HEK293 (cell line): ENCODE data around the gene IMMP2L.

ENCODE experiments used
- CTCF ChIA-PET: fragments of 350-600 bp; formaldehyde crosslinking; extraction: SDS; loops from one replicate; lab custom pipeline; 2021; ENCODE audit warnings: antibody characterized with exemption; lab: Yijun Ruan, JAX
- POLR2A ChIA-PET: fragments of 300-600 bp; formaldehyde crosslinking; extraction: SDS; loops from one replicate; lab custom pipeline; 2020; ENCODE audit warnings: antibody characterized with exemption, inconsistent platforms; lab: Yijun Ruan, JAX
- H3K27ac ChIP-seq: fragments of 200-500 bp; sonication (Bioruptor generic); 2 replicates; pipeline ENCODE4 v1.5.1; 2014; ENCODE audit warnings: low read depth, low read length, control low read depth, inconsistent platforms; ENCODE audit errors: extremely low read depth
- H3K36me3 ChIP-seq, 2 experiments: fragments of 200-500 bp in 1 of 2; sonication (Bioruptor generic) in 1 of 2; 1 replicate in 1 of 2; 2 replicates in 1 of 2; pipeline ENCODE4 v1.5.1; 2014 to 2017; ENCODE audit warnings: inconsistent platforms in 2 of 2, low read length in 2 of 2; ENCODE audit not compliant: control insufficient read depth in 2 of 2, insufficient read depth in 1 of 2
- H3K4me1 ChIP-seq: fragments of 200-500 bp; sonication (Bioruptor generic); 2 replicates; pipeline ENCODE4 v1.5.1; 2014; ENCODE audit warnings: mild to moderate bottlenecking, low read length, inconsistent platforms; ENCODE audit not compliant: control insufficient read depth, insufficient read depth
- H3K4me3 ChIP-seq: 2 replicates; pipeline ENCODE4 v1.5.1; 2011; ENCODE audit warnings: low read depth, mild to moderate bottlenecking, control low read depth, low read length, moderate library complexity
- H3K9me3 ChIP-seq: fragments of 200-500 bp; sonication (Bioruptor generic); 2 replicates; pipeline ENCODE4 v1.5.1; 2014; ENCODE audit warnings: low read depth, low read length, inconsistent platforms; ENCODE audit not compliant: control insufficient read depth, insufficient read depth
- BCL11A ChIP-seq: fragments of 450-650 bp; formaldehyde crosslinking; IDR thresholded peaks from 2 replicates; pipeline ENCODE4 v1.5.1; 2016; ENCODE audit warnings: low read depth, missing biosample characterization, missing genetic modification characterization
- HIC1 ChIP-seq: fragments of 450-650 bp; formaldehyde crosslinking; IDR thresholded peaks from 2 replicates; pipeline ENCODE4 v1.5.1; 2016; ENCODE audit warnings: missing biosample characterization, missing genetic modification characterization
- HOXC10 ChIP-seq: sonication (generic); formaldehyde crosslinking; IDR thresholded peaks from 2 replicates; pipeline ENCODE4 v1.8.1; 2023; ENCODE audit warnings: mild to moderate bottlenecking, missing genetic modification reagents
- KLF8 ChIP-seq: fragments of 450-650 bp; formaldehyde crosslinking; IDR thresholded peaks from 2 replicates; pipeline ENCODE4 v1.5.1; 2016; ENCODE audit warnings: missing biosample characterization, missing genetic modification characterization
- OSR2 ChIP-seq: fragments of 450-650 bp; formaldehyde crosslinking; IDR thresholded peaks from 2 replicates; pipeline ENCODE4 v1.5.1; 2016; ENCODE audit warnings: missing biosample characterization, missing genetic modification characterization
- OVOL3 ChIP-seq: fragments of 450-650 bp; formaldehyde crosslinking; IDR thresholded peaks from 2 replicates; pipeline ENCODE4 v1.5.1; 2016; ENCODE audit warnings: missing biosample characterization, missing genetic modification characterization
- RBAK ChIP-seq: fragments of 450-650 bp; formaldehyde crosslinking; IDR thresholded peaks from 2 replicates; pipeline ENCODE4 v1.5.1; 2016; ENCODE audit warnings: missing biosample characterization, missing genetic modification characterization
- ZBTB48 ChIP-seq: fragments of 450-650 bp; formaldehyde crosslinking; IDR thresholded peaks from 2 replicates; pipeline ENCODE4 v1.5.1; 2016; ENCODE audit warnings: missing biosample characterization, missing genetic modification characterization
- ZFP3 ChIP-seq: fragments of 450-650 bp; formaldehyde crosslinking; IDR thresholded peaks from 2 replicates; pipeline ENCODE4 v1.5.1; 2016; ENCODE audit warnings: low read depth, missing biosample characterization, missing genetic modification characterization
- ZNF132 ChIP-seq: fragments of 450-650 bp; formaldehyde crosslinking; IDR thresholded peaks from 2 replicates; pipeline ENCODE4 v1.5.1; 2017; ENCODE audit warnings: missing biosample characterization, missing genetic modification characterization, borderline replicate concordance
- ZNF138 ChIP-seq: fragments of 450-650 bp; formaldehyde crosslinking; IDR thresholded peaks from 2 replicates; pipeline ENCODE4 v1.5.1; 2016; ENCODE audit warnings: missing biosample characterization, missing genetic modification characterization, borderline replicate concordance
- ZNF148 ChIP-seq: fragments of 450-650 bp; formaldehyde crosslinking; IDR thresholded peaks from 2 replicates; pipeline ENCODE4 v1.5.0; 2017; ENCODE audit warnings: missing biosample characterization, missing genetic modification characterization, borderline replicate concordance
- ZNF302 ChIP-seq: fragments of 450-650 bp; formaldehyde crosslinking; IDR thresholded peaks from 2 replicates; pipeline ENCODE4 v1.5.1; 2016; ENCODE audit warnings: missing biosample characterization, missing genetic modification characterization, low read depth
- ZNF398 ChIP-seq: fragments of 450-650 bp; formaldehyde crosslinking; IDR thresholded peaks from 2 replicates; pipeline ENCODE4 v1.5.1; 2017; ENCODE audit warnings: missing biosample characterization, missing genetic modification characterization
- ZNF426 ChIP-seq: fragments of 450-650 bp; formaldehyde crosslinking; IDR thresholded peaks from 2 replicates; pipeline ENCODE4 v1.5.1; 2017; ENCODE audit warnings: missing biosample characterization, missing genetic modification characterization, mild to moderate bottlenecking, inconsistent platforms, moderate library complexity
- ZNF488 ChIP-seq: fragments of 450-650 bp; formaldehyde crosslinking; IDR thresholded peaks from 2 replicates; pipeline ENCODE4 v1.5.1; 2016; ENCODE audit warnings: missing biosample characterization, missing genetic modification characterization
- ZNF530 ChIP-seq: fragments of 450-650 bp; formaldehyde crosslinking; IDR thresholded peaks from 2 replicates; pipeline ENCODE4 v1.5.1; 2016; ENCODE audit warnings: low read depth, missing biosample characterization, missing genetic modification characterization
- ZNF571 ChIP-seq: fragments of 450-650 bp; formaldehyde crosslinking; IDR thresholded peaks from 2 replicates; pipeline ENCODE4 v1.5.0; 2017; ENCODE audit warnings: missing biosample characterization, missing genetic modification characterization
- ZNF623 ChIP-seq: fragments of 450-650 bp; formaldehyde crosslinking; IDR thresholded peaks from 2 replicates; pipeline ENCODE4 v1.5.1; 2016; ENCODE audit warnings: missing biosample characterization, missing genetic modification characterization
- ZNF629 ChIP-seq: fragments of 450-650 bp; formaldehyde crosslinking; IDR thresholded peaks from 2 replicates; pipeline ENCODE4 v1.5.1; 2017; ENCODE audit warnings: missing biosample characterization, missing genetic modification characterization
- ZNF660 ChIP-seq: fragments of 450-650 bp; IDR thresholded peaks from 2 replicates; pipeline ENCODE4 v1.5.1; 2018; ENCODE audit warnings: missing biosample characterization, mild to moderate bottlenecking, missing genetic modification characterization
- ZNF664 ChIP-seq: fragments of 450-650 bp; formaldehyde crosslinking; IDR thresholded peaks from 2 replicates; pipeline ENCODE4 v1.5.1; 2016; ENCODE audit warnings: missing biosample characterization, missing genetic modification characterization
- ZSCAN4 ChIP-seq: fragments of 450-650 bp; formaldehyde crosslinking; IDR thresholded peaks from 2 replicates; pipeline ENCODE4 v1.5.1; 2017; ENCODE audit warnings: missing biosample characterization, missing genetic modification characterization
- TF ChIP-seq, protein P1 (sequence below): fragments of 450-650 bp; formaldehyde crosslinking; IDR thresholded peaks from 2 replicates; pipeline ENCODE4 v1.5.1; 2016; ENCODE audit warnings: missing biosample characterization, missing genetic modification characterization

The IMMP2L gene

DNA sequence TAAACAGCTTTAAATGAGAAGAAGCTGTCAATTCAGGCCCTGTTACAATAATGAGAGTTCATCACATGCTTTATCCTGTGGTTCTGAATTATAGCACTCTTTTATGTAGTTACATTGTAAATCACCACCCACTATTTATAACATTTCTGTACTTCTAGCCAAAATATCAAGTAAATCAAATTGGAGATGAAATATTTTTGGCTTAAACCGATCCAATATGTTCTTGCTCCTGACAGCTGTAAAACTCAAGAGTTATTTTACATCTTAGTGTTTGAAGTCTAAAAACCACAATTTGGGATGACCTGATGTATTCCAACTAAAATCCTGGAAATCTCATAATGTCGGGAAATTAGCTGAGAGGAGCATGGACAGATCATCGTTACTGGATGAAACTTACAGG, 842.6 kb downstream of the IMMP2L start:
- no peak overlapping the region for H3K4me3 ChIP-seq
- ChIA-PET POLR2A (no interaction called here), CTCF (no interaction called here)
- H3K27ac ChIP-seq: no peak overlapping the region
- H3K9me3 ChIP-seq: no peaks in the 10 kb centered on the region
- H3K4me1 ChIP-seq: no peaks in the 10 kb centered on the region
- TF ChIP-seq HIC1 (tag by site-specific recombination) (no peak), RBAK (no peak), OSR2 (tag by site-specific recombination) (no peak), HOXC10 (no peak), OVOL3 (tag by site-specific recombination) (no peak), ZNF302 (tag by site-specific recombination) (no peak), ZNF426 (tag by site-specific recombination) (no peak), ZNF623 (no peak), BCL11A (tag by site-specific recombination) (no peak), ZBTB48 (tag by site-specific recombination) (no peak), ZNF664 (tag by site-specific recombination) (no peak), ZSCAN4 (no peak), ZFP3 (no peak), KLF8 (tag by site-specific recombination) (no peak)
- H3K36me3 ChIP-seq: no peaks in the 10 kb centered on the region

- ChIA-PET POLR2A (no interaction called here), CTCF (no interaction called here)
- Histone ChIP-seq H3K9me3 (no peaks in the 10 kb centered on the region), H3K4me3 (no peak overlapping the region), H3K27ac (no peak overlapping the region), H3K4me1 (no peaks in the 10 kb centered on the region), H3K36me3 (no peaks in the 10 kb centered on the region)
- TF ChIP-seq ZNF148: no peak
- no peak for TF ChIP-seq ZNF132 (tag by site-specific recombination)
- no peak for TF ChIP-seq ZNF571 (tag by site-specific recombination)
- no peak for TF ChIP-seq ZNF660
- no peak for TF ChIP-seq ZNF530
- no peak for TF ChIP-seq RBAK
- no peak for TF ChIP-seq ZNF488 (tag by site-specific recombination)
- TF ChIP-seq ZNF138 (tag by site-specific recombination): no peak
- TF ChIP-seq, protein P1, sequence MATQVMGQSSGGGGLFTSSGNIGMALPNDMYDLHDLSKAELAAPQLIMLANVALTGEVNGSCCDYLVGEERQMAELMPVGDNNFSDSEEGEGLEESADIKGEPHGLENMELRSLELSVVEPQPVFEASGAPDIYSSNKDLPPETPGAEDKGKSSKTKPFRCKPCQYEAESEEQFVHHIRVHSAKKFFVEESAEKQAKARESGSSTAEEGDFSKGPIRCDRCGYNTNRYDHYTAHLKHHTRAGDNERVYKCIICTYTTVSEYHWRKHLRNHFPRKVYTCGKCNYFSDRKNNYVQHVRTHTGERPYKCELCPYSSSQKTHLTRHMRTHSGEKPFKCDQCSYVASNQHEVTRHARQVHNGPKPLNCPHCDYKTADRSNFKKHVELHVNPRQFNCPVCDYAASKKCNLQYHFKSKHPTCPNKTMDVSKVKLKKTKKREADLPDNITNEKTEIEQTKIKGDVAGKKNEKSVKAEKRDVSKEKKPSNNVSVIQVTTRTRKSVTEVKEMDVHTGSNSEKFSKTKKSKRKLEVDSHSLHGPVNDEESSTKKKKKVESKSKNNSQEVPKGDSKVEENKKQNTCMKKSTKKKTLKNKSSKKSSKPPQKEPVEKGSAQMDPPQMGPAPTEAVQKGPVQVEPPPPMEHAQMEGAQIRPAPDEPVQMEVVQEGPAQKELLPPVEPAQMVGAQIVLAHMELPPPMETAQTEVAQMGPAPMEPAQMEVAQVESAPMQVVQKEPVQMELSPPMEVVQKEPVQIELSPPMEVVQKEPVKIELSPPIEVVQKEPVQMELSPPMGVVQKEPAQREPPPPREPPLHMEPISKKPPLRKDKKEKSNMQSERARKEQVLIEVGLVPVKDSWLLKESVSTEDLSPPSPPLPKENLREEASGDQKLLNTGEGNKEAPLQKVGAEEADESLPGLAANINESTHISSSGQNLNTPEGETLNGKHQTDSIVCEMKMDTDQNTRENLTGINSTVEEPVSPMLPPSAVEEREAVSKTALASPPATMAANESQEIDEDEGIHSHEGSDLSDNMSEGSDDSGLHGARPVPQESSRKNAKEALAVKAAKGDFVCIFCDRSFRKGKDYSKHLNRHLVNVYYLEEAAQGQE (tag by site-specific recombination): no peak
- no peak for TF ChIP-seq ZNF629 (tag by site-specific recombination)
- TF ChIP-seq ZNF398: no peak
These were observed 843.6 kb downstream of the IMMP2L start for GRCh38 chr7:110718503-110719205.
